HepG2 (cell line): ENCODE results near the gene DNAH8. TPM values are rescaled to one million over a fixed set of nuclear protein-coding genes. Genes with fewer than 3 reads are reported as not detected.

ENCODE experiments used
- CBFB ChIP-seq: sonication (generic); formaldehyde crosslinking; IDR thresholded peaks from 2 replicates; pipeline ENCODE4 v1.4.0; 2020; ENCODE audit warnings: missing genetic modification reagents
- GABPB1 ChIP-seq: IDR thresholded peaks from 2 replicates; pipeline ENCODE4 v1.6.1; 2016; ENCODE audit warnings: mild to moderate bottlenecking, missing genetic modification reagents, moderate library complexity, missing compliant biosample characterization
- HOXA7 ChIP-seq: sonication (generic); formaldehyde crosslinking; IDR thresholded peaks from 2 replicates; pipeline ENCODE4 v1.8.1; 2022; ENCODE audit warnings: mild to moderate bottlenecking, missing genetic modification reagents, moderate library complexity
- NR2F6 ChIP-seq, 2 experiments: IDR thresholded peaks; 2 replicates each; pipeline ENCODE4 v1.6.1; 2016; ENCODE audit warnings: antibody characterized with exemption in 1 of 2, mild to moderate bottlenecking in 1 of 2
- RCOR2 ChIP-seq: IDR thresholded peaks from 2 replicates; pipeline ENCODE4 v1.6.1; 2016; ENCODE audit warnings: missing biosample characterization, missing genetic modification reagents
- SIN3B ChIP-seq: fragments of 150-350 bp; IDR thresholded peaks from 2 replicates; pipeline ENCODE4 v1.6.1; 2014; ENCODE audit warnings: low read length
- TP53 ChIP-seq: sonication (generic); formaldehyde crosslinking; conservative IDR thresholded peaks from 2 replicates; pipeline ENCODE4 v1.4.0; 2020; ENCODE audit warnings: missing genetic modification reagents
- ZIK1 ChIP-seq: sonication (generic); formaldehyde crosslinking; IDR thresholded peaks from 2 replicates; pipeline ENCODE4 v1.5.0; 2020; ENCODE audit warnings: mild to moderate bottlenecking, low read depth, missing genetic modification reagents, borderline replicate concordance
- ZNF160 ChIP-seq: sonication (generic); formaldehyde crosslinking; IDR thresholded peaks from 2 replicates; pipeline ENCODE4 v1.8.0; 2022; ENCODE audit warnings: mild to moderate bottlenecking, inconsistent platforms, missing genetic modification reagents
- ZNF232 ChIP-seq: sonication (generic); formaldehyde crosslinking; IDR thresholded peaks from 2 replicates; pipeline ENCODE4 v1.4.0; 2020; ENCODE audit warnings: missing genetic modification reagents, borderline replicate concordance
- ZNF556 ChIP-seq: sonication (generic); formaldehyde crosslinking; IDR thresholded peaks from 2 replicates; pipeline ENCODE4 v1.4.0; 2020; ENCODE audit warnings: mild to moderate bottlenecking, missing genetic modification reagents, borderline replicate concordance
- ZNF746 ChIP-seq: sonication (generic); formaldehyde crosslinking; IDR thresholded peaks from 2 replicates; pipeline ENCODE4 v1.8.0; 2022; ENCODE audit warnings: mild to moderate bottlenecking, missing genetic modification reagents
- ZNF776 ChIP-seq: sonication (generic); formaldehyde crosslinking; IDR thresholded peaks from 2 replicates; pipeline ENCODE4 v1.4.0; 2020; ENCODE audit warnings: mild to moderate bottlenecking, missing genetic modification reagents
- polyA plus RNA-seq, 8 experiments: library from polyadenylated mRNA; depleted of rRNA in 3 of 8; stranded (reverse) in 7 of 8; unstranded in 1 of 8; fragments of >200 nt; fragmentation: Illumina TruSeq in 4 of 8; extraction: Trizol in 4 of 8; gene quantifications; 2 replicates each; pipeline versions ENCODE4 v1.2.1 to v1.2.3, GENCODE V29; 2011 to 2016; ENCODE audit warnings: low read depth in 4 of 8, missing spikeins in 1 of 8, mixed read lengths in 1 of 8; ENCODE audit not compliant: insufficient read depth in 1 of 8
- total RNA-seq, 5 experiments: library from RNA; depleted of rRNA; stranded (reverse); fragments of >200 nt; fragmentation: Illumina TruSeq; extraction: Trizol; gene quantifications; 2 replicates each; pipeline ENCODE4 v1.2.3, GENCODE V29; 2016; ENCODE audit warnings: low read depth in 1 of 5
- TF ChIP-seq, protein P1 (sequence below), 2 experiments: fragments of 450-650 bp in 1 of 2; sonication (generic) in 1 of 2; formaldehyde crosslinking in 1 of 2; IDR thresholded peaks; 2 replicates each; pipeline versions ENCODE4 v1.6.1 to v1.8.0; 2016 to 2022; ENCODE audit warnings: antibody characterized with exemption in 1 of 2, mild to moderate bottlenecking in 1 of 2, missing genetic modification reagents in 1 of 2
- TF ChIP-seq, protein P2 (sequence below): sonication (generic); formaldehyde crosslinking; IDR thresholded peaks from 2 replicates; pipeline ENCODE4 v1.8.0; 2022; ENCODE audit warnings: mild to moderate bottlenecking, missing genetic modification reagents, moderate library complexity
- TF ChIP-seq, protein P3 (sequence below): sonication (generic); formaldehyde crosslinking; IDR thresholded peaks from 2 replicates; pipeline ENCODE4; 2020; ENCODE audit warnings: missing genetic modification reagents, mild to moderate bottlenecking, borderline replicate concordance

Gene DNAH8
- total and polyA plus RNA-seq, 2 of the 13 experiments (the other 11 are each of a cell fraction or from before 2014, with no cell fraction given), result not detected

DNA sequence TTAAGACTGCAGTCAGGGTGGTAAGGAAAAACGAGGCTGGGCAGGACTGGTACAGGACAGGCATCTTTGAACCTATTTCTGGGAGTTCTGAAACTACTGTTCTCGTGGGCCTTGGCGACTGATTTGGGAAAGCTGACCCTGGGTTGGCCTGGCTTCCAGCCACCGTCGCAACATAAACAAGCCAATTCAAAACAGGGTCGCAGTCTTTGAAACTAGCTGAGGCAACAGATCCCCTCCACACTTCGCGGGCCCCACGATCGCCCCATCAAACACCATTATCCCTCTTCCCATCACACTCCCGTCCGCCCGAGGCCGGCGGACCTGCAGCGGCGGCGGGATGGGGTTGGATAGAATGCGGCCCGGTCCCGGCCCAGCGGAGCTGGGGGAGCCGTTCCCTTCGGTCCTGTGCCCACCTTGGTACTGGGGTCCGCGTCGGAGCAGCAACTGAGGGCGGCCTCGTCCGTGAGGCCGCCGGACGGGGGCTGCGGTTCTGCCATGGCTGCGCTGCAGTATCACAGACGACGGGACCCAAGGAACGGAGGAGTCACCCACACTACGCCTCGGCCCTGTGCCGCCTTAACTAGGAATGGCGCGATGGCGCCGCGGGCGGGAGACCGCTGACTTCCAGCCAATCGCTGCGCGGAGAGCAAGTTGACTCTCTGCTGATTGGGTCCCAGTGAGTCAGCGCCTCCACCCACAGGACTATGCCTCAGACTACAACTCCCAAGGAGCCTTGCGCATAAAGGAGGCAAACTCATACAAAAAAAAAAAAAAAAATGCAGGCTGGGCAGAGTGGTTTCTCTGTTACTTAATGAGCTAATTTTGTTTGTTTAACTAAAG is 12.3 kb upstream of the DNAH8 start, which contains the start of gene GLO1 (continued):
- TF ChIP-seq, protein P1, sequence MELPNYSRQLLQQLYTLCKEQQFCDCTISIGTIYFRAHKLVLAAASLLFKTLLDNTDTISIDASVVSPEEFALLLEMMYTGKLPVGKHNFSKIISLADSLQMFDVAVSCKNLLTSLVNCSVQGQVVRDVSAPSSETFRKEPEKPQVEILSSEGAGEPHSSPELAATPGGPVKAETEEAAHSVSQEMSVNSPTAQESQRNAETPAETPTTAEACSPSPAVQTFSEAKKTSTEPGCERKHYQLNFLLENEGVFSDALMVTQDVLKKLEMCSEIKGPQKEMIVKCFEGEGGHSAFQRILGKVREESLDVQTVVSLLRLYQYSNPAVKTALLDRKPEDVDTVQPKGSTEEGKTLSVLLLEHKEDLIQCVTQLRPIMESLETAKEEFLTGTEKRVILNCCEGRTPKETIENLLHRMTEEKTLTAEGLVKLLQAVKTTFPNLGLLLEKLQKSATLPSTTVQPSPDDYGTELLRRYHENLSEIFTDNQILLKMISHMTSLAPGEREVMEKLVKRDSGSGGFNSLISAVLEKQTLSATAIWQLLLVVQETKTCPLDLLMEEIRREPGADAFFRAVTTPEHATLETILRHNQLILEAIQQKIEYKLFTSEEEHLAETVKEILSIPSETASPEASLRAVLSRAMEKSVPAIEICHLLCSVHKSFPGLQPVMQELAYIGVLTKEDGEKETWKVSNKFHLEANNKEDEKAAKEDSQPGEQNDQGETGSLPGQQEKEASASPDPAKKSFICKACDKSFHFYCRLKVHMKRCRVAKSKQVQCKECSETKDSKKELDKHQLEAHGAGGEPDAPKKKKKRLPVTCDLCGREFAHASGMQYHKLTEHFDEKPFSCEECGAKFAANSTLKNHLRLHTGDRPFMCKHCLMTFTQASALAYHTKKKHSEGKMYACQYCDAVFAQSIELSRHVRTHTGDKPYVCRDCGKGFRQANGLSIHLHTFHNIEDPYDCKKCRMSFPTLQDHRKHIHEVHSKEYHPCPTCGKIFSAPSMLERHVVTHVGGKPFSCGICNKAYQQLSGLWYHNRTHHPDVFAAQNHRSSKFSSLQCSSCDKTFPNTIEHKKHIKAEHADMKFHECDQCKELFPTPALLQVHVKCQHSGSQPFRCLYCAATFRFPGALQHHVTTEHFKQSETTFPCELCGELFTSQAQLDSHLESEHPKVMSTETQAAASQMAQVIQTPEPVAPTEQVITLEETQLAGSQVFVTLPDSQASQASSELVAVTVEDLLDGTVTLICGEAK (IDR thresholded peaks at IDR 0.05), result no peak
- TF ChIP-seq, protein P1 (CRISPR knock-in tag; IDR thresholded peaks at IDR 0.05), result peak; percentile 86
- TF ChIP-seq TP53 (CRISPR knock-in tag) (no peak; the same call in 1 of the 2 replicates), GABPB1 (CRISPR knock-in tag) (peak; percentile 84), HOXA7 (CRISPR knock-in tag) (no peak), SIN3B (no peak; the same call in 1 of the 2 replicates), ZNF746 (CRISPR knock-in tag) (peak; percentile 60; the same call in 1 of the 2 replicates), ZNF232 (CRISPR knock-in tag) (peak; percentile 56), NR2F6 (IDR thresholded peaks at IDR 0.05) (no peak), NR2F6 (CRISPR knock-in tag; IDR thresholded peaks at IDR 0.05) (0 out of 2 replicates have a peak, but pooled peaks have one; percentile 43), CBFB (CRISPR knock-in tag) (no peak), RCOR2 (0 out of 2 replicates have a peak, but pooled peaks have one; percentile 17), ZNF556 (0 out of 2 replicates have a peak, but pooled peaks have one; percentile 30), ZIK1 (CRISPR knock-in tag) (peak; percentile 94), ZNF776 (CRISPR knock-in tag) (peak; percentile 79), ZNF160 (CRISPR knock-in tag) (peak; percentile 46; the same call in 1 of the 2 replicates)
- TF ChIP-seq, protein P2, sequence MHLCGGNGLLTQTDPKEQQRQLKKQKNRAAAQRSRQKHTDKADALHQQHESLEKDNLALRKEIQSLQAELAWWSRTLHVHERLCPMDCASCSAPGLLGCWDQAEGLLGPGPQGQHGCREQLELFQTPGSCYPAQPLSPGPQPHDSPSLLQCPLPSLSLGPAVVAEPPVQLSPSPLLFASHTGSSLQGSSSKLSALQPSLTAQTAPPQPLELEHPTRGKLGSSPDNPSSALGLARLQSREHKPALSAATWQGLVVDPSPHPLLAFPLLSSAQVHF (CRISPR knock-in tag), result no peak
- TF ChIP-seq, protein P3, sequence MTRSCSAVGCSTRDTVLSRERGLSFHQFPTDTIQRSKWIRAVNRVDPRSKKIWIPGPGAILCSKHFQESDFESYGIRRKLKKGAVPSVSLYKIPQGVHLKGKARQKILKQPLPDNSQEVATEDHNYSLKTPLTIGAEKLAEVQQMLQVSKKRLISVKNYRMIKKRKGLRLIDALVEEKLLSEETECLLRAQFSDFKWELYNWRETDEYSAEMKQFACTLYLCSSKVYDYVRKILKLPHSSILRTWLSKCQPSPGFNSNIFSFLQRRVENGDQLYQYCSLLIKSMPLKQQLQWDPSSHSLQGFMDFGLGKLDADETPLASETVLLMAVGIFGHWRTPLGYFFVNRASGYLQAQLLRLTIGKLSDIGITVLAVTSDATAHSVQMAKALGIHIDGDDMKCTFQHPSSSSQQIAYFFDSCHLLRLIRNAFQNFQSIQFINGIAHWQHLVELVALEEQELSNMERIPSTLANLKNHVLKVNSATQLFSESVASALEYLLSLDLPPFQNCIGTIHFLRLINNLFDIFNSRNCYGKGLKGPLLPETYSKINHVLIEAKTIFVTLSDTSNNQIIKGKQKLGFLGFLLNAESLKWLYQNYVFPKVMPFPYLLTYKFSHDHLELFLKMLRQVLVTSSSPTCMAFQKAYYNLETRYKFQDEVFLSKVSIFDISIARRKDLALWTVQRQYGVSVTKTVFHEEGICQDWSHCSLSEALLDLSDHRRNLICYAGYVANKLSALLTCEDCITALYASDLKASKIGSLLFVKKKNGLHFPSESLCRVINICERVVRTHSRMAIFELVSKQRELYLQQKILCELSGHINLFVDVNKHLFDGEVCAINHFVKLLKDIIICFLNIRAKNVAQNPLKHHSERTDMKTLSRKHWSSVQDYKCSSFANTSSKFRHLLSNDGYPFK (CRISPR knock-in tag), result peak; percentile 93
